G401 (cell line): ENCODE measurements around the gene SKI. TPM values are rescaled to one million over a fixed set of nuclear protein-coding genes. Genes with fewer than 3 reads are reported as not detected.
"Not testable (repeated sequence)": the region's sequence is repeated elsewhere in the genome, so short reads cannot be mapped to it uniquely, and the experiment has no call there.

Experiments
- DNase-seq: peaks from one replicate; pipeline ENCODE4 v3.0.0-alpha.2; 2015; ENCODE audit warnings: low spot score
- in situ Hi-C: cut with HindIII; loops from 2 replicates; pipeline ENCODE4 v1.10.0; 2016; ENCODE audit warnings: low sequenced_read_pairs, mixed read lengths
- total RNA-seq: library from RNA; depleted of rRNA; stranded (reverse); fragments of >200 nt; shearing (Covaris generic); gene quantifications from 2 replicates; pipeline ENCODE4 v1.2.3, GENCODE V29; 2014

SKI gene
- total RNA-seq, 1 experiment from 2014 or later: 15.2 TPM

- in situ Hi-C loops: no loop called here
- DNase-seq: peak; percentile 81
Measured at GRCh38 chr1:2238361-2239012, 10.4 kb downstream of the SKI start.

GRCh38 chr1:2239013-2239370, 10.9 kb downstream of the SKI start:
- in situ Hi-C loops: no loop called here

GRCh38 chr1:2239384-2239985, 11.4 kb downstream of the SKI start:
- DNase-seq: no peak
- in situ Hi-C loops: no loop called here

More at GRCh38 chr1:2239013-2239370, 10.9 kb downstream of the SKI start:
- no peak for DNase-seq

- in situ Hi-C loops: no loop called here
- peak; percentile 85 for DNase-seq
Measured at GRCh38 chr1:2240270-2241156, 12.4 kb downstream of the SKI start.

- in situ Hi-C loops: no loop called here
- peak; percentile 35 for DNase-seq
Measured at GRCh38 chr1:2241820-2242219, 13.7 kb downstream of the SKI start.

- in situ Hi-C loops: no loop called here
- peak; percentile 62 for DNase-seq
Measured at GRCh38 chr1:2242814-2243725, 15.0 kb downstream of the SKI start.

- DNase-seq, in situ Hi-C loops: not testable (repeated sequence)
Measured at GRCh38 chr1:2247045-2247394, 18.9 kb downstream of the SKI start.

- in situ Hi-C loops: no loop called here
- DNase-seq: no peak
Measured at GRCh38 chr1:2247760-2248126, 19.6 kb downstream of the SKI start.

- DNase-seq: no peak
- in situ Hi-C loops: no loop called here
Measured at GRCh38 chr1:2248127-2248826, 20.2 kb downstream of the SKI start.

GRCh38 chr1:2248854-2249558, 20.9 kb downstream of the SKI start:
- DNase-seq: no peak
- in situ Hi-C loops: no loop called here

- in situ Hi-C loops: no loop called here
- DNase-seq: no peak
Measured at GRCh38 chr1:2249559-2249906, 21.4 kb downstream of the SKI start.

- no peak for DNase-seq
- in situ Hi-C loops: no loop called here
Measured at GRCh38 chr1:2250721-2251281, 22.7 kb downstream of the SKI start.

- DNase-seq: no peak
- in situ Hi-C loops: no loop called here
Measured at GRCh38 chr1:2251363-2251762, 23.2 kb downstream of the SKI start.

- in situ Hi-C loops: no loop called here
- no peak for DNase-seq
Measured at GRCh38 chr1:2251786-2252185, 23.7 kb downstream of the SKI start.

- no peak for DNase-seq
- in situ Hi-C loops: no loop called here
Measured at GRCh38 chr1:2252423-2252822, 24.3 kb downstream of the SKI start.

- DNase-seq: peak; percentile 68
- in situ Hi-C loops: no loop called here
Measured at GRCh38 chr1:2253036-2253796, 25.1 kb downstream of the SKI start.

- no peak for DNase-seq
- in situ Hi-C loops: no loop called here
Measured at GRCh38 chr1:2253797-2254480, 25.8 kb downstream of the SKI start.
